Gastrocnemius medialis (tissue), 4 donors: ENCODE data around the gene CNGA4. TPM values are rescaled to one million over a fixed set of nuclear protein-coding genes. Genes with fewer than 3 reads are reported as not detected.

Source experiments
- ATAC-seq, 2 donors: fragments of 150-250 bp; one replicate each; pipeline ENCODE4 v1.9.1; 2016
- DNase-seq, 2 donors: peaks; one replicate each; pipeline ENCODE4 v3.0.0-alpha.2; 2019
- H3K27ac ChIP-seq, 4 donors: fragments of 200-600 bp; sonication (generic); 1 replicate in 1 of 4; 2 replicates in 3 of 4; pipeline ENCODE4 v1.5.1; 2016 to 2018; ENCODE audit warnings: mild to moderate bottlenecking in 2 of 4, moderate library complexity in 1 of 4
- H3K27me3 ChIP-seq, 3 donors: fragments of 200-600 bp; sonication (generic) in 2 of 3; 1 replicate in 1 of 3; 2 replicates in 2 of 3; pipeline versions ENCODE4 v1.5.1 to v1.6.0; 2016 to 2019; ENCODE audit warnings: mild to moderate bottlenecking in 1 of 3, moderate library complexity in 1 of 3
- H3K36me3 ChIP-seq, 2 donors: fragments of 200-600 bp; sonication (generic) in 1 of 2; one replicate each; pipeline ENCODE4 v1.5.1; 2017 to 2018
- H3K4me1 ChIP-seq, 2 donors: fragments of 200-600 bp; sonication (generic) in 1 of 2; one replicate each; pipeline ENCODE4 v1.5.1; 2016 to 2017; ENCODE audit warnings: mild to moderate bottlenecking in 2 of 2
- H3K4me3 ChIP-seq, 4 donors: fragments of 200-600 bp; sonication (generic) in 3 of 4; 1 replicate in 1 of 4; 2 replicates in 3 of 4; pipeline ENCODE4 v1.5.1; 2016 to 2019; ENCODE audit warnings: mild to moderate bottlenecking in 2 of 4
- H3K9me3 ChIP-seq, 3 donors: fragments of 200-600 bp; sonication (generic) in 2 of 3; 1 replicate in 1 of 3; 2 replicates in 2 of 3; pipeline ENCODE4 v1.5.1; 2016 to 2019
- POLR2A ChIP-seq, 2 donors: fragments of 450-650 bp; IDR thresholded peaks; one replicate each; pipeline ENCODE4 v1.6.1; 2017; ENCODE audit warnings: antibody characterized with exemption in 2 of 2, mild to moderate bottlenecking in 2 of 2, moderate library complexity in 2 of 2
- in situ Hi-C, 4 donors: fragments of 200-750 bp; cut with MboI; loops; one replicate each; pipeline versions ENCODE4 v1.15.0 to v1.8.0; 2017; ENCODE audit warnings: low sequenced_read_pairs in 4 of 4
- intact Hi-C: fragments of 100-400 bp; cut with DNase I; formaldehyde crosslinking; loops from one replicate; pipeline ENCODE4 v1.15.1; 2023; ENCODE audit warnings: low total_unique reads
- total RNA-seq, 4 donors: library from RNA; depleted of rRNA; stranded (reverse); fragments of >200 nt; gene quantifications; one replicate each; pipeline versions ENCODE4 v1.1.0 to v1.2.3, GENCODE V29; 2016
- TF ChIP-seq, protein P1 (sequence below), 5 experiments: fragments of 450-650 bp in 3 of 5; fragments of 200-600 bp in 2 of 5; sonication (generic) in 2 of 5; IDR thresholded peaks in 4 of 5; conservative IDR thresholded peaks in 1 of 5; 1 replicate in 4 of 5; 2 replicates in 1 of 5; pipeline ENCODE4 v1.5.1; 2016 to 2019; ENCODE audit warnings: antibody characterized with exemption in 5 of 5, mild to moderate bottlenecking in 3 of 5, moderate library complexity in 3 of 5

Gene CNGA4
- total RNA-seq, 4 donors from 2014 or later: not detected

DNA sequence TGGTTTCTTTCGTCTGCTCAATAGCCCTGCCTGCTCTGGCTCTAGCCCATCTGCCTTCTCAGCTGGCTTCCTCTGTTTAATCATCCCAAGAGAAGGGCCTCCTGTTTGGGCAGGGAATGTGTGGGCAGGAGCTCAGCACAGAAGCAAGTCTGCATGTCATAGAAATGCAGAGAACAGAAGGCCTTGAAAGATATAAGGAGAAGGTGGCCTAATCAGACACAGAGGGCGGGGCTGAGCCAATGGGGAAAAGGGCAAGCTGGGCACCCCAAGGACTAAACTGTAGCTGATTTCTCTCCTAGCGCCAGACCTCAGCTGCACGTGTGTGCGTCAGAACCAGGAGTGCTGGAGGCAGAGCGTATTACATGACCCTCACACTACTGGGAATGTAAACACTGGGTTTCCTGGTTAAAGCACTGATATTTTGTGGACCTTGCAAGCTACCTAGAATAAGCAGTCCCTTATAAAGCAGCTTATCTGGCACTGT is 13.1 kb downstream of the CNGA4 start:
- H3K4me3 ChIP-seq: no peak overlapping the region
- intact Hi-C loops (loop anchor here (1.0 to 2.0 kb wide), 3 partner anchors 63 to 101 kb away; no protein-coding TSS in a partner anchor), in situ Hi-C loops (loop anchor here in 1 of 4 donors (5.0 kb wide), 1 partner anchor 100 kb away; no protein-coding TSS in a partner anchor)
- no peaks in the 10 kb centered on the region for H3K4me1 ChIP-seq
- DNase-seq (no peak), ATAC-seq (no peak)
- H3K9me3 ChIP-seq: no peaks in the 10 kb centered on the region
- TF ChIP-seq, protein P1, sequence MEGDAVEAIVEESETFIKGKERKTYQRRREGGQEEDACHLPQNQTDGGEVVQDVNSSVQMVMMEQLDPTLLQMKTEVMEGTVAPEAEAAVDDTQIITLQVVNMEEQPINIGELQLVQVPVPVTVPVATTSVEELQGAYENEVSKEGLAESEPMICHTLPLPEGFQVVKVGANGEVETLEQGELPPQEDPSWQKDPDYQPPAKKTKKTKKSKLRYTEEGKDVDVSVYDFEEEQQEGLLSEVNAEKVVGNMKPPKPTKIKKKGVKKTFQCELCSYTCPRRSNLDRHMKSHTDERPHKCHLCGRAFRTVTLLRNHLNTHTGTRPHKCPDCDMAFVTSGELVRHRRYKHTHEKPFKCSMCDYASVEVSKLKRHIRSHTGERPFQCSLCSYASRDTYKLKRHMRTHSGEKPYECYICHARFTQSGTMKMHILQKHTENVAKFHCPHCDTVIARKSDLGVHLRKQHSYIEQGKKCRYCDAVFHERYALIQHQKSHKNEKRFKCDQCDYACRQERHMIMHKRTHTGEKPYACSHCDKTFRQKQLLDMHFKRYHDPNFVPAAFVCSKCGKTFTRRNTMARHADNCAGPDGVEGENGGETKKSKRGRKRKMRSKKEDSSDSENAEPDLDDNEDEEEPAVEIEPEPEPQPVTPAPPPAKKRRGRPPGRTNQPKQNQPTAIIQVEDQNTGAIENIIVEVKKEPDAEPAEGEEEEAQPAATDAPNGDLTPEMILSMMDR (IDR thresholded peaks at IDR 0.05 in 4 of 5, conservative IDR thresholded peaks at IDR 0.05 in 1 of 5): no peak
- TF ChIP-seq POLR2A (IDR thresholded peaks at IDR 0.05): no peak
- peaks cover 0 to 4% (median under 1%) of the 10 kb centered on the region in 3 donors for H3K27me3 ChIP-seq
- H3K27ac ChIP-seq: no peak overlapping the region
- no peaks in the 10 kb centered on the region for H3K36me3 ChIP-seq

DNA sequence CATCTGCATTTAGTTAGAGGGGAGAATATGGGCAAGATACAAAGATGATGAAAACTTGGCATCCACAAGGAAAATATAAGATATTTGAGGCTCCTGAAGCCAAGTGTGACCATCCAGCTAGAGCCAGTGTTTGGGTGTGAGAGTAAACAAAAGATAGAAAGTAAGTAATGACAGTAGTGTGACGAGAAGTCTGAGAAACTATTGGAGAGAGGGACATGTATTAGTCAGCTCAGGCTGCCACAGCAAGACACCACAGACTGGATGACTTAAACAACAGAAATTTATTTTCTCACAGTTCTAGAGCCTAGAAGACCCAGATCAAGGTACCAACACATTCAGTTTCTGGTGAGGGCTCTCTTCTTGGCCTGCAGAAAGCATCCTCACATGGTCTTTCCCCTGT is 14.3 kb downstream of the CNGA4 start:
- no peaks in the 10 kb centered on the region for H3K4me1 ChIP-seq
- H3K27ac ChIP-seq: no peak overlapping the region
- DNase-seq (no peak), ATAC-seq (no peak)
- in situ Hi-C loops: loop anchor here in 1 of 4 donors (5.0 kb wide), 1 partner anchor 99 kb away; no protein-coding TSS in a partner anchor
- intact Hi-C loops: no loop called here
- peaks cover 7 to 14% (median 12%) of the 10 kb centered on the region in 3 donors for H3K27me3 ChIP-seq
- no peak for TF ChIP-seq POLR2A (IDR thresholded peaks at IDR 0.05)
- TF ChIP-seq, protein P1 (IDR thresholded peaks at IDR 0.05 in 4 of 5, conservative IDR thresholded peaks at IDR 0.05 in 1 of 5): no peak
- H3K9me3 ChIP-seq: no peaks in the 10 kb centered on the region
- H3K4me3 ChIP-seq: no peak overlapping the region
- H3K36me3 ChIP-seq: no peaks in the 10 kb centered on the region

DNA sequence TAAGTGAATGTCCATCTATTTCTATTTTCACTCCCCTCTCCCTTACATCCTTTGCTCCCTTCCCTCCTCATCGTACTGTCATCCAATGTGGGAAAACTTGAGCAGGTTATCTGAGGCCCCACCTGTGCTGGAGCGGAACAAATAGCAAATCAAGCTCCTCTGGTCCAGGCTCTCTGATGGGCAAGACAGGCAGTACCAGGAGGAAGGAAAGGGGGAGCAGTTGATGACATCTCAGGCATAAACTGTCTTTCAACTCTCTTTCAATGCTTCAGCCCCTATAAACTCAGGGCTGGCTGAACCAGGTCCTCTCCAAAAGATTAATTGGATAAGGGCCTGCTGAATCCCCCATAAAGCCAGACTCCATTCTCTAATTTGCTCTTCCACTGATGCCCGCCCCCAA is 19.3 kb downstream of the CNGA4 start:
- H3K36me3 ChIP-seq: no peaks in the 10 kb centered on the region
- H3K4me1 ChIP-seq: peaks cover 6 to 9% of the 10 kb centered on the region in 2 donors
- no peak overlapping the region for H3K4me3 ChIP-seq
- H3K27me3 ChIP-seq: peaks cover 30 to 38% (median 31%) of the 10 kb centered on the region in 3 donors
- no peak for DNase-seq
- TF ChIP-seq, protein P1 (IDR thresholded peaks at IDR 0.05 in 4 of 5, conservative IDR thresholded peaks at IDR 0.05 in 1 of 5): no peak
- no peak for TF ChIP-seq POLR2A (IDR thresholded peaks at IDR 0.05)
- intact Hi-C loops: no loop called here
- ATAC-seq: no peak
- H3K27ac ChIP-seq: no peak overlapping the region
- H3K9me3 ChIP-seq: no peaks in the 10 kb centered on the region
- in situ Hi-C loops: no loop called here

DNA sequence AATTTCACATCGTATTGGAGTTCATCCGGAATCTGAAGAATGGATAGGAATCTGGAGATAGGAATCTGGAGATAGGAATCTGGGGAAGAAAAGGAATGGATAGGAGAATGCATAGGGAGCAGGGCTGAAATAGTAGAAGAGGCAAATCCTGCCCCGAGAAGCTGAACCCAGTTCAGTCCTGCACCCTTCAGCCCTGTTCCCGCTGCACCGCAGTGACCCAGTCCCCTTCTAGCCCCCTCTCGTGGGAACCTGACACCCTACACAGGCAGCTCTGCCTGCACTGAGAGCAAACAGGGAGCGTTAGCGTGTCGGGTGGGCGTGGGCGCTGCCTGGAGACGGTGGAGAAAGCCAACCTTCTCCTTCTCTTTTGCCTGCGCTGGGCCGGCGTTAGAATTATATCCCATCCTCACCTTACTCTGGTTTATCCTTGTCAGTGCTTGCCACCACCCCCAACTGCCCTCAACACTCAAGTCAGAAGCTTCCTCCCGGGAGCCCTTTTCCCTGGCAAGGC is 19.7 kb downstream of the CNGA4 start:
- peaks cover 6 to 9% of the 10 kb centered on the region in 2 donors for H3K4me1 ChIP-seq
- H3K27me3 ChIP-seq: peaks cover 30 to 38% (median 31%) of the 10 kb centered on the region in 3 donors
- intact Hi-C loops: no loop called here
- no peaks in the 10 kb centered on the region for H3K9me3 ChIP-seq
- peak overlapping the region; percentile 49 to 57 (median 52) for H3K4me3 ChIP-seq
- in situ Hi-C loops: no loop called here
- no peak for DNase-seq
- TF ChIP-seq, protein P1 (IDR thresholded peaks at IDR 0.05 in 4 of 5, conservative IDR thresholded peaks at IDR 0.05 in 1 of 5): no peak
- TF ChIP-seq POLR2A (IDR thresholded peaks at IDR 0.05): no peak
- H3K36me3 ChIP-seq: no peaks in the 10 kb centered on the region
- no peak for ATAC-seq
- no peak overlapping the region for H3K27ac ChIP-seq
